ENCODE data around the gene WDFY2.

DNA sequence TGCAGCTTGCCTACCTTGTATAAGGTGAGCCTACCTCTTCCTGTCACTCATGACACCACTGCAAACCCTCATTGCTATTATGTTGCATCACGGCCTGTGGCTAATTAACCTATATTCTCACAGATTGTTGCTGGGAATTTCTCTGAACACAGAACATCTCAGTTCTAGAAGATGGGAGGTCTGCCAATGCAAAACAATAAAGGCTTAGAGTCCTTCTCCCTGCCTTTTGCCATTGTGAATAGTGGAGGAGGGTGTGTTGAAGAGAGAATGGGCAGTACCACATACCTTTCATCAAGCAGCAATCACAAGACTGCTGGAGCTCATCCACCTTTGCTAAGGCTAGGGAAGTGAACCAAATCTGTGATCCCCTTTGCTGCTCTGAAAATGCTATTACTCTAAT lies 34.4 kb downstream of the WDFY2 start:
- TF ChIP-seq POLR2AphosphoS5 (IDR thresholded peaks at IDR 0.05) = no peak
- TF ChIP-seq, protein P1, sequence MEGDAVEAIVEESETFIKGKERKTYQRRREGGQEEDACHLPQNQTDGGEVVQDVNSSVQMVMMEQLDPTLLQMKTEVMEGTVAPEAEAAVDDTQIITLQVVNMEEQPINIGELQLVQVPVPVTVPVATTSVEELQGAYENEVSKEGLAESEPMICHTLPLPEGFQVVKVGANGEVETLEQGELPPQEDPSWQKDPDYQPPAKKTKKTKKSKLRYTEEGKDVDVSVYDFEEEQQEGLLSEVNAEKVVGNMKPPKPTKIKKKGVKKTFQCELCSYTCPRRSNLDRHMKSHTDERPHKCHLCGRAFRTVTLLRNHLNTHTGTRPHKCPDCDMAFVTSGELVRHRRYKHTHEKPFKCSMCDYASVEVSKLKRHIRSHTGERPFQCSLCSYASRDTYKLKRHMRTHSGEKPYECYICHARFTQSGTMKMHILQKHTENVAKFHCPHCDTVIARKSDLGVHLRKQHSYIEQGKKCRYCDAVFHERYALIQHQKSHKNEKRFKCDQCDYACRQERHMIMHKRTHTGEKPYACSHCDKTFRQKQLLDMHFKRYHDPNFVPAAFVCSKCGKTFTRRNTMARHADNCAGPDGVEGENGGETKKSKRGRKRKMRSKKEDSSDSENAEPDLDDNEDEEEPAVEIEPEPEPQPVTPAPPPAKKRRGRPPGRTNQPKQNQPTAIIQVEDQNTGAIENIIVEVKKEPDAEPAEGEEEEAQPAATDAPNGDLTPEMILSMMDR (IDR thresholded peaks at IDR 0.05; ENCODE audit: poor library complexity, severe bottlenecking) = no peak
- no peak for TF ChIP-seq EP300 (conservative IDR thresholded peaks at IDR 0.05; ENCODE audit: poor library complexity, severe bottlenecking)
